Endothelial cell of umbilical vein (primary cell): ENCODE data around the gene NEMP1.

Experiments
- EZH2 ChIP-seq: IDR thresholded peaks from 2 replicates; pipeline ENCODE4 v1.6.1; 2012; ENCODE audit warnings: borderline replicate concordance, low read depth, mild to moderate bottlenecking, moderate library complexity, low read length, inconsistent platforms; ENCODE audit not compliant: severe bottlenecking
- FOS ChIP-seq: IDR thresholded peaks from 2 replicates; pipeline ENCODE4 v1.6.1; 2011; ENCODE audit warnings: mild to moderate bottlenecking, low read length, moderate library complexity, borderline replicate concordance; ENCODE audit not compliant: insufficient read depth
- JUN ChIP-seq: IDR thresholded peaks from 2 replicates; pipeline ENCODE4 v1.6.1; 2011; ENCODE audit warnings: borderline replicate concordance, low read depth; ENCODE audit not compliant: insufficient read length, insufficient read depth
- MAX ChIP-seq: IDR thresholded peaks from 2 replicates; pipeline ENCODE4 v1.6.1; 2011; ENCODE audit not compliant: insufficient read depth, insufficient read length
- MYC ChIP-seq: IDR thresholded peaks from one replicate; pipeline ENCODE4 v1.6.1; 2011; ENCODE audit warnings: mild to moderate bottlenecking, low read depth, low read length
- POLR2A ChIP-seq: IDR thresholded peaks from 2 replicates; pipeline ENCODE4 v1.6.1; 2012; ENCODE audit warnings: low read depth, mild to moderate bottlenecking, control low read depth, low read length
- POLR2AphosphoS5 ChIP-seq: IDR thresholded peaks from 2 replicates; pipeline ENCODE4 v1.6.1; 2012; ENCODE audit warnings: low read depth, mild to moderate bottlenecking, control low read depth, low read length, moderate library complexity; ENCODE audit not compliant: insufficient read depth
- TF ChIP-seq, protein P1 (sequence below), 2 donors: IDR thresholded peaks; 1 replicate in 1 of 2; 2 replicates in 1 of 2; pipeline ENCODE4 v1.5.1; 2011; ENCODE audit warnings: low read length in 2 of 2, mild to moderate bottlenecking in 2 of 2, moderate library complexity in 2 of 2, control low read depth in 1 of 2, inconsistent platforms in 1 of 2, low read depth in 1 of 2; ENCODE audit not compliant: insufficient read depth in 1 of 2; ENCODE audit errors: extremely low read depth in 1 of 2

GRCh38 chr12:57097554-57097835 lies 18.9 kb upstream of the NEMP1 start:
- TF ChIP-seq POLR2A (no peak), MYC (no peak), MAX (no peak), JUN (no peak), EZH2 (no peak), POLR2AphosphoS5 (no peak), FOS (no peak)
- TF ChIP-seq, protein P1, sequence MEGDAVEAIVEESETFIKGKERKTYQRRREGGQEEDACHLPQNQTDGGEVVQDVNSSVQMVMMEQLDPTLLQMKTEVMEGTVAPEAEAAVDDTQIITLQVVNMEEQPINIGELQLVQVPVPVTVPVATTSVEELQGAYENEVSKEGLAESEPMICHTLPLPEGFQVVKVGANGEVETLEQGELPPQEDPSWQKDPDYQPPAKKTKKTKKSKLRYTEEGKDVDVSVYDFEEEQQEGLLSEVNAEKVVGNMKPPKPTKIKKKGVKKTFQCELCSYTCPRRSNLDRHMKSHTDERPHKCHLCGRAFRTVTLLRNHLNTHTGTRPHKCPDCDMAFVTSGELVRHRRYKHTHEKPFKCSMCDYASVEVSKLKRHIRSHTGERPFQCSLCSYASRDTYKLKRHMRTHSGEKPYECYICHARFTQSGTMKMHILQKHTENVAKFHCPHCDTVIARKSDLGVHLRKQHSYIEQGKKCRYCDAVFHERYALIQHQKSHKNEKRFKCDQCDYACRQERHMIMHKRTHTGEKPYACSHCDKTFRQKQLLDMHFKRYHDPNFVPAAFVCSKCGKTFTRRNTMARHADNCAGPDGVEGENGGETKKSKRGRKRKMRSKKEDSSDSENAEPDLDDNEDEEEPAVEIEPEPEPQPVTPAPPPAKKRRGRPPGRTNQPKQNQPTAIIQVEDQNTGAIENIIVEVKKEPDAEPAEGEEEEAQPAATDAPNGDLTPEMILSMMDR (IDR thresholded peaks at IDR 0.05; ENCODE audit: extremely low read depth in 1 of 2, insufficient read depth in 1 of 2, low read depth in 1 of 2, low read length in 2 of 2), result no peak
